Gastroesophageal sphincter (tissue), 3 donors: ENCODE data around the gene FANCI.

Source experiments
- POLR2A ChIP-seq, 2 donors: fragments of 450-650 bp; IDR thresholded peaks; one replicate each; pipeline ENCODE4 v1.6.1; 2017; ENCODE audit warnings: antibody characterized with exemption in 2 of 2, mild to moderate bottlenecking in 2 of 2, moderate library complexity in 1 of 2
- POLR2AphosphoS5 ChIP-seq: sonication (generic); formaldehyde crosslinking; IDR thresholded peaks from one replicate; pipeline ENCODE4 v1.6.1; 2017; ENCODE audit warnings: antibody characterized with exemption
- TF ChIP-seq, protein P1 (sequence below), 4 experiments: fragments of 200-600 bp in 2 of 4; fragments of 450-650 bp in 2 of 4; sonication (generic) in 1 of 4; IDR thresholded peaks; one replicate each; pipeline ENCODE4 v1.5.1; 2017 to 2019; ENCODE audit warnings: antibody characterized with exemption in 4 of 4, mild to moderate bottlenecking in 2 of 4, moderate library complexity in 2 of 4

DNA sequence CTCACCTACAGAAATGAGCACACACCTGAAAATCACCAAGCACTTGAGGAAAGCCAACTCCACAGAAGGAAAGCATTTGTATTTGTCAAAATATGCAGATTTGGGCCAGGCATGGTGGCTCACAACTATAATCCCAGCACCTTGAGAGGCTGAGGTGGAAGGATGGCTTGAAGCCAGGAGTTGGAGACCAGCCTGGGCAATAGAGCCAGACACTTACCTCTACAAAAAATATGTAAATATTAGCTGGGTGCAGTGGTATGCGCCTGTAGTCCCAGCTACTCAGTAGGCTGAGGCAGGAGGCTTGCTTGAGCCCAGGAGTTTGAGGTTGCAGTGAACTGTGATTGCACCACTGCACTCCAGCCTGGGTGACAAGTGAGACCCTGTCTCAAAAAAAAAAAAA is 34.7 kb upstream of the FANCI start:
- TF ChIP-seq, protein P1, sequence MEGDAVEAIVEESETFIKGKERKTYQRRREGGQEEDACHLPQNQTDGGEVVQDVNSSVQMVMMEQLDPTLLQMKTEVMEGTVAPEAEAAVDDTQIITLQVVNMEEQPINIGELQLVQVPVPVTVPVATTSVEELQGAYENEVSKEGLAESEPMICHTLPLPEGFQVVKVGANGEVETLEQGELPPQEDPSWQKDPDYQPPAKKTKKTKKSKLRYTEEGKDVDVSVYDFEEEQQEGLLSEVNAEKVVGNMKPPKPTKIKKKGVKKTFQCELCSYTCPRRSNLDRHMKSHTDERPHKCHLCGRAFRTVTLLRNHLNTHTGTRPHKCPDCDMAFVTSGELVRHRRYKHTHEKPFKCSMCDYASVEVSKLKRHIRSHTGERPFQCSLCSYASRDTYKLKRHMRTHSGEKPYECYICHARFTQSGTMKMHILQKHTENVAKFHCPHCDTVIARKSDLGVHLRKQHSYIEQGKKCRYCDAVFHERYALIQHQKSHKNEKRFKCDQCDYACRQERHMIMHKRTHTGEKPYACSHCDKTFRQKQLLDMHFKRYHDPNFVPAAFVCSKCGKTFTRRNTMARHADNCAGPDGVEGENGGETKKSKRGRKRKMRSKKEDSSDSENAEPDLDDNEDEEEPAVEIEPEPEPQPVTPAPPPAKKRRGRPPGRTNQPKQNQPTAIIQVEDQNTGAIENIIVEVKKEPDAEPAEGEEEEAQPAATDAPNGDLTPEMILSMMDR (IDR thresholded peaks at IDR 0.05): no peak
- TF ChIP-seq POLR2A (IDR thresholded peaks at IDR 0.05) (no peak), POLR2AphosphoS5 (no peak)
